Transverse colon (tissue), 3 donors: ENCODE measurements around the gene PLSCR1.

ENCODE experiments used
- CTCF ChIP-seq, 5 experiments: fragments of 200-600 bp in 3 of 5; fragments of 450-650 bp in 2 of 5; sonication (generic) in 3 of 5; IDR thresholded peaks; 1 replicate in 2 of 5; 2 replicates in 3 of 5; pipeline ENCODE4 v1.5.1; 2016 to 2017; ENCODE audit warnings: antibody characterized with exemption in 5 of 5, inconsistent platforms in 3 of 5, mild to moderate bottlenecking in 2 of 5, moderate library complexity in 1 of 5
- EP300 ChIP-seq: sonication (generic); formaldehyde crosslinking; IDR thresholded peaks from one replicate; pipeline ENCODE4 v1.6.1; 2017; ENCODE audit warnings: antibody characterized with exemption, low read depth
- POLR2A ChIP-seq: fragments of 450-650 bp; IDR thresholded peaks from one replicate; pipeline ENCODE4 v1.6.1; 2016; ENCODE audit warnings: antibody characterized with exemption, mild to moderate bottlenecking, moderate library complexity

GRCh38 chr3:146466604-146467003, 77.8 kb downstream of the PLSCR1 start:
- no peak for TF ChIP-seq POLR2A
- no peak for TF ChIP-seq CTCF (IDR thresholded peaks at IDR 0.05)
- TF ChIP-seq EP300, result no peak
